Effector CD4-positive, alpha-beta T cell (primary cell): Measurements from ENCODE around the gene GPS2.
A peak's percentile ranks its signal among the peaks of the same experiment; 100 is the strongest.
"Not testable (repeated sequence)": the region's sequence is repeated elsewhere in the genome, so short reads cannot be mapped to it uniquely, and the experiment has no call there.

Experiments used
- DNase-seq: peaks from one replicate; pipeline ENCODE4 v3.0.0-alpha.2; 2020

The GPS2 gene

DNA sequence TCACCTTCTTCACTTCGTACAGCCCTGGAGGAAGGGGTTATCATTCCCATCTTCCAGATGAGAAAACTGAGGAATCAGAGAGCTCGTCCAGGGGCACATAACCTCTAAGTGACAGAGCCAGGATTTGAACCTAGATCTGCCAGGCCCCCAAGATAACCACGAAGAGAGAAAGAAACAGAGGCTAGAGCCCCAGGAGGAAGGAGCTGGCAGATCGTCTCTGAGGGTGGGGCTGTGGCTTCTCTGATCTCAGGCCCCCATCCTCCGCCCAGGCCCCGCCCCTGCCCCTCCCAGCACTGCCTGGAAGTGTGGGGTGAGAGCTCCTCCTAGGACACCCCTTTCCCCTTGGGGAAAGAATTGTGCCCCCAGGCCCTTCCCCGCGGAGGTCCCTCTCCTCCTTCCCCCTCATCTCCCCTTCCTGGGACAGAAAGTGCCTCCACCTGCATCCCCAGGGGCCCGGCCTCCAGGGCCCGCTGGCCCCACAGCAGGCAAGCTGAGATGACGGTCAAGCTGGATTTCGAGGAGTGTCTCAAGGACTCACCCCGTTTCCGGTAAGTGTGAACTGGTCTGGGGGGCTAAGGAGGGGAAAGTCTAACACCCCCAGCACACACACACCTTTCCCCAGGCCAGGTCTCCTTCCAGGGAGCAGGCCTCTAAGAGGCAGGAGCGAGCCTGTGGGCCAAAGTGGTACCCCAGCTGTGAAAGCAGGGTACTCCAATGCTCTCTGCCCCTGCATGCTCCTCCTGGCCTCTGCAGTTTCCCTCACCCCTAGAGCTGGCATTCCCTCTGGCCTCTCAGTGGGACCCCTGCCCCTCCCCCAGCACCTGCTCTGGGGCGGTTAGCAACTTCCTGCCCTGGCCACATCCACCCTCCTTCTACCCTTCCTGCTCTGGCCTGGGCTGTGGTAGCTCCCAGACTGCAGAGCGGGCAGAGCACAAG, 21.3 kb upstream of the GPS2 start, which contains the start of gene ACAP1:
Gene ACAP1 (plus strand): TSS at position 290 of the 936 bp plus-strand sequence. CDS start 206 bp downstream, at position 496.
- DNase-seq, result peak; percentile 77

DNA sequence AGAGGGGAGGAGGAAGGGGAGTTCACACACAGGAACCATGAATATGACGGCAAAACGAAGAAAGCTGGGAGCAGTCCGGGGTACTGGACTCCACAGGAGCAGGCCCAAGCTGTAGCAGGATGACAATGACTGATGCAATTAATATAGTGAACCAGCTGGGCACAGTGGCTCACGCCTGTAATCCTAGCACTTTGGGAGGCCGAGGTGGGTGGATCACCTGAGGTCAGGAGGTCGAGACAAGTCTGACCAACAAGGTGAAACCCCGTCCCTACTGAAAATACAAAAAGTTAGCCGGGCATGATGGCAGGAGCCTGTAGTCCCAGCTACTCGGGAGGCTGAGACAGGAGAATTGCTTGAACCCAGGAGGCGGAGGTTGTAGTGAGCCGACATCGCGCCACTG, 20.6 kb upstream of the GPS2 start:
- DNase-seq, result not testable (repeated sequence)

DNA sequence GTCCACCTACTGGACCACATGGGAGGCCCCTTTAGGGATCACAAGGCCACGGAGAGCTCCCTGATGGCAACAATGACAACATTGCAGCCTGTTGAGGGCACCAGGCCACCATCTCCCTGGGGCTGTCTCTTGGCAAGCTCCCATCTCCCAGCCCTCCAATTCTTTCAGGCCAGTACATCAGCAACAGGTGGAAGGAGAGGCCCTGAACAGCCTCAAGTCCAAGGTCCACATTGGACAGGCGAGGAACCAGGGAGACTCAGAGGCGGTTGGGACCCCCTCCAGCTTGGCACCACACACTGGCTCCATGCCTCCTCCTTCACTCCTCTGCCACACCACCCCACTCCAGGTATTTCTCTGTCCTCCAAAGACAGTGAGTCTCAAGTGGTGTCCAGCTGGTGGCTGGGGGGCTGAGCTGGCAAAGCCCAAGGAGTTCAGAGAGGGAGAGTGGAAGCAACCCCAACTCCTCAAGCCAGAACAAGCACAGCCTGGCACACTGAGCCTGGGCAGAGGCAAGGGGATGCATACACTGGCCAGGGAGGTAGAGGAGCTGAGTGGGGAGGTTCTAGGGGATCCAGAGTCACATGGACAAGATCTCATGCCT, 19.9 kb upstream of the GPS2 start:
- no peak for DNase-seq

GRCh38 chr17:7332600-7333069, 17.5 kb upstream of the GPS2 start:
- DNase-seq, result peak; percentile 52

DNA sequence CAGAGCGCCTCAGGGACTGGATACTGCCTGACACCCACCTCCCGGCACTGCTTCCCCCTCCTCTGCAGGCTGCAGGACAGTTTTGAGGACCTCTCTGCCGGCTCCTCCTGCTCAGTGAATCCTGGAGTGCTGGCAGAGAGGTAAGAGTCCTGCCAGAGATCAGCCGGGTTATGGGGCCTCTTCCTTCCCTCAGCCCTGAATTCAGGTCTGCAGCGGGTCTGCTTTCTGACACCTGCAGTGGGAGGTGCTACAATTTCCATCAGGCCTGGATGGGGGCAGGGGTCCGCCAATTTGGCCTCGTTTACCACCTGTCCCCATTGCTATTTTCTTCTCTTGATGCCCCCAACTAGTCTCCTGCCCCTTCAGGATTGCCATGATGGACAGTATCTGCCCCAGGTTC, 17.0 kb upstream of the GPS2 start:
- no peak for DNase-seq

- no peak for DNase-seq
Measured at GRCh38 chr17:7330638-7331015, 15.5 kb upstream of the GPS2 start.

DNA sequence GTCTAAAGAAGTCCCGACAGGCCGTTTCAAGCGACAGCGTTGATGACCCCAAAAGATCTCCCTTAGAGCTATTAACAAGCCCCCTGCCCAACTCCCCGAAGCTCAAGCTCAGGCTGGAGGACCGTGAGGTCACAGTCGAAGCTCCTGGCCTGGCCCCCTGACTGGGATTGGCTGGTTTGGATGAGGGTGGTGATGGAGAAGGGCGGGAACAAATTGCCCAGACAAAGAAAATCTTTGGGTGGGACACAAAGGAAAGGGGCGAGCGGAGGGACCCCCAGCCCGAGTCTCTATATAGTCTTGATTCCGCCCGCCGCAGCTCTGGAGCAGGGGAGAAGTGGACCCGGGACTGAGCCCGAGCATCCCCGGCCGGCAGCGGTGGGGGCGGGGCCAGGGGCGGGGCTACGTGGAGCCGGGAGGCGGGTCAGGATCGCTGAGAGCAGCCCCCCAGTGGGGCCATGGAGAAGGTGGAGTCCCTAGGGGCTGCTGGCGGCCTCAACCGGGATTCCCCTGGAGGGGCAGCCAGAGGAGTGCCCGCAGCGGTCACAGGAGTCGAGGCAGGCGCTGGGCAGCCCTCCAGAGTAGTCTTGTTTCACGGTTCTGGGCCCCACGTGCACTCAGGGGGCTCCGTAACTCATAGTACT, 15.0 kb upstream of the GPS2 start:
- peak; percentile 71 for DNase-seq

DNA sequence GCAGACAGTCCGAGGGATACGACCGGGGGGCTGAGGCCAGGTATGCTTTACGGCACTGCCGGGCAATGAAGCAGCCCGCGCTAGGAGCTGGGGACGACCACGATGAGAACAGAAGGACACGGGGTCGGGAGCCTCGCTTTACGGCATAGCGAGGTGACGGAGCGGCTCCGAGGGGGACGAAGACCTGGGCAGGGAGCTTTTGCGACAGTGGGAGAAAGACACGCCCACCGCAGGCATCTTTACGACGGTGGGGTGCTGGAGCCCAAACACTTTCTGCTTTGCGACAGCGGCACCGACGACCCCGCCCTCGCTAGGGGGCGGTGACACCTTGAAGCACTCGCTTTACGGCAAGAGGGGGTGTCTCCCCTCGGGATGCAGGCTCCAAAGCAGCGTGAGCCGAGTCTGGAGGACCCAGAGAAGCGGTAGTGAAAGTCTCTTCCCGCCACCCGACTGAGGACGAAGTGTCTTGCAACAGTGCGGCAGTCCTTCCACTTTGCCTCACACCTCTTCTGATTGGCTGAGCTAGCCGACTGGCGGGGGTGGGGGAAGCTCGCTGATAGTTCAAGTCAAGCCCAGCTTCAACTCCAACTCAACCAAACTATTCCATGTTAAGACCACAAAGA, 14.3 kb upstream of the GPS2 start:
- DNase-seq, result peak; percentile 95

DNA sequence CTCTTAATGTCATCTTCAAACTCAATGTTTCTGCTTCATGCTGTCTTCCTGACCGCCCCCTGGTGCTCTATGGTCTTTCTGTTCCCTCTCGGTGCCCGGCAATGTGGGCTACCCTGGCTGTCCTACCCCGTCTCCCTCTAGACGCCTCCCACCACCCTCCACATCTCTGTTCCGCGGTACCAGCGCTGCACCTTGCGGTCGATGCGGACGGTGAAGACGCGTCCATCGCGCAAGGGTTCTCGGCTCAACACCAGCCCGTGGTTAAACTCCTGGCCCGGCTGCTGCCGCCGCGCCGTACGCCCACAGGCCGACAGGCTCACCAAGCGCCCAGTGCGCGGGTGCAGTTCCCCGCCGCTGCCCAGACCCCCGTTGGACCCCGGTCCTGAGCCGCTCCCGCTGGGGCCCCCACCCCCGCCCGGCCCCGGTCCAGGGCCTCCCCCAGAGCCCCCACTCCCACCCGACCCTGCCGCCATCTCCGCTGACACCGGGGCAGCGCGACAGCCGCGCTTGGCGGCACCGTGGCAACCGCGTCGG, 13.7 kb upstream of the GPS2 start, which contains the start of gene NEURL4:
Gene NEURL4 (minus strand): TSS at position 496 of the 534 bp plus-strand sequence. CDS start 23 bp downstream, at position 473.
- DNase-seq, result peak; percentile 20

- no peak for DNase-seq
Measured at GRCh38 chr17:7328009-7328408, 12.8 kb upstream of the GPS2 start.

- no peak for DNase-seq
Measured at GRCh38 chr17:7327501-7327900, 12.3 kb upstream of the GPS2 start.

GRCh38 chr17:7327056-7327455, 11.9 kb upstream of the GPS2 start:
- DNase-seq, result no peak

DNA sequence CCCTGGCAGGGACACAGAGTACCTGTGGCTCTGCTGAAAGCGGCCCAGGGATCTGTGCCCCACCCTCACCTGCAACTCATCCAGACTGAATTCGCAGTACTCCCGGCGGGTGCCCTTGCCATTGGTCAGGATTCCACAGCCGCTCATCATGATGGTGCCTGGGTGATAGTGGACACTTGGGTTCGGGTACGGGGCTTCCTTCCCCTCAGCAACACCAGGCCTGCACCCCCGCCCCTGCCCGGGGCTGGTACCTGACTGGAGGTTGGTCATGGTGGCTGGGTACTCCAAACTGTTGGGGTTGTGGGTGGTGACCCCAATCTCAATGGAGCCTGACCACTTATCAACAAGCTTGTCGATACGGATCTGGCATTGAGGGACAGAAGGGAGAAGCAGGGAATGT, 11.0 kb upstream of the GPS2 start:
- no peak for DNase-seq

GRCh38 chr17:7325031-7325528, 9.9 kb upstream of the GPS2 start:
- DNase-seq, result no peak

DNA sequence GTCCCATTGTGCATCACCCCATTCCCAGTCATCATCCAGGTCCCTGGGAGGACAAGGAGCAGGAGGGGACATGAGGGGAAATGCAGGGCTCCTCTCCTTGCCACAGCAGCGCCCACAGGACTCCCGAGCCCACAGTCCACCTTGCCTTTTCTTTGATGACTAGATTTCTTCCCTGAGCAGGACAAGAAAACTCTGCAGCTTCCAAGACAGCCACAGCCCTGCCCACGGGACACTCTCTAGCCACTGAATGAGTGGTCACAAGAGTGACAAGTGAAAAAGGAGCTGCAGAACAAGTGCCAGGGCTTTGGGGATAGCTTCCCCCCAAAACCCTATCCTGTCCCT, 9.2 kb upstream of the GPS2 start:
- DNase-seq, result no peak

DNA sequence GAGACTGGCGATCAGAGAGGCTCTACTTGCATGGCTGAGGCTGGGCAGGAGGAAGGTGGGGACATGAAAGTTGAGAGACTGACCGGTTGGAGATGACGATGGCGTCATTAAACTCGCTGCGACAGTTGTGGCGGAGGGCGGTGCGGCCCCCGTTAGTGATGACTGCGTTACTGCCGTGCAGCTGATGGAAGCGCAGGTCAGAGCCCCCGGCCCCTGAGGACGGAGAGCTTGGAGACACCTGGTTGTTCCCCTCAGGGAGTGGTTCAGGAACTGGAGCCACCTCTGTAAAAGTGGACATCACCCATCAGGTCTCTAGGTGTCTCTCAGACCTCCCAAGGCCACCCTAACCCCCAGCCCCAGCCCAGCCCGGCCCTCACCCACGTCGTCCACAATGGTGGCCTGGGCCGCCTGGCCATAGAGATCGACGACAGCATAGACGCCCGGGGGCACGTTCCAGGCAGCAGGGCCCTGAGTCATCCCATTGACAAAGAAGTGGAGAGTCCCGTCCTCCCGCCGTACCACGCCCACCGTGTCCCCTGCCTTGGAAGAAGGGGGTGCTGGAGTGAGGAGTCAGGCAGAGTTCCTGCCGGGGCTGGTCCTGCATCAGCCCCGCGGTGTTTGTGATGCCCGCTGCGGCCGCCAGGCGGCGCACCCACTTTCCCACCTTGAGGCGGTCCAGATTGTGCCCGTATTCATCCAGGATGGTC, 8.7 kb upstream of the GPS2 start:
- peak; percentile 55 for DNase-seq

DNA sequence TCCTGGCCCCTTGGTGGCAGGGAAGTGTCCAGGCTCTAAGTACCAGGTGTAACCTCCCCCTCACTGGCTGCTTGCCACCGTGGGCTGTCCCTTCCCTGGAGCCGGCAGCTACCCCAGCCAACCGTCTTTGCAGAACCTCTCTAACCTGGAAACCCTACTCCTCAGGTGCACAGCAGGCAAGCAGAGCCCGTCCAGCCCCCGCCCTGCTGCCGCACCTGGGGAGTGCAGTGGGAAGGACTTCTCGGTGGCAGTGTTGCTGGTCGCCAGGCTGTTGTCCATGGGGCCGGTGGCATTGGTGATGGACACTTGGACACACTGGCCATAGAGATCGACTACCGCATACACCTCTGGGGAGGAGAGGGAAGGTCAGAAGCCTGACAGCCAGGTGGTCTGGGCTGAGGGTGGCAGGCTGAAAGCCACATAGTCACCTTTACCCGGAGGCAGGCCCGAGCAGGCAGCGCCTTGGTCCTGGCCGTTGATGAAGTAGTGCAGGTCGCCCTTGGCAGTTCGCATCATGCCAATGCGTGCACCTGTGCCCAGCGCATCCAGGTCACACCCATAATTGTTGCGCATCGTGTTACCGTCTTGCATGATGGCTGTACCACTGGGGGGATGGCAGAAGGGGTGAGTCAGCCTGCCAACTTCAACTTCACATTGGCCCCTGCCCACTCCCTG, 7.5 kb upstream of the GPS2 start:
- DNase-seq, result no peak

DNA sequence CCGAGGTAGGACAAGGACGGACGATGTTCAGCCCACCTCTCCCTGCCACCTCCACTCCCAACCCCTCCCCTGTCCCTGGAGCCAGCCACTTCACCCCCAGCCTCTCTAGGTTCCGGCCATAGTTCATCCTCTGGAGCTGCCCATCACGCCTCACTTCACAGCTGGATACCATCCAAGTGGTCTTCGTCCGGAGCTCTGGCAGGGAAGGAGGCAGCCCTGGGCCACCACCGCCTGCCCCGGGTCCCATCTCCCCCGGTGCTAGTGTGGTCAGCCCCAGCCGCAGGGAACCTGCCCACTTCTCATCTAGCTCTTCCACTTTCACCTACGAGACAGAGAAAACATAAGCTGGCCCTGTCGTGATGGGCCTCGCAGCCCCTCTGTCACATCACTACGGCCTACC, 6.3 kb upstream of the GPS2 start:
- DNase-seq, result no peak

DNA sequence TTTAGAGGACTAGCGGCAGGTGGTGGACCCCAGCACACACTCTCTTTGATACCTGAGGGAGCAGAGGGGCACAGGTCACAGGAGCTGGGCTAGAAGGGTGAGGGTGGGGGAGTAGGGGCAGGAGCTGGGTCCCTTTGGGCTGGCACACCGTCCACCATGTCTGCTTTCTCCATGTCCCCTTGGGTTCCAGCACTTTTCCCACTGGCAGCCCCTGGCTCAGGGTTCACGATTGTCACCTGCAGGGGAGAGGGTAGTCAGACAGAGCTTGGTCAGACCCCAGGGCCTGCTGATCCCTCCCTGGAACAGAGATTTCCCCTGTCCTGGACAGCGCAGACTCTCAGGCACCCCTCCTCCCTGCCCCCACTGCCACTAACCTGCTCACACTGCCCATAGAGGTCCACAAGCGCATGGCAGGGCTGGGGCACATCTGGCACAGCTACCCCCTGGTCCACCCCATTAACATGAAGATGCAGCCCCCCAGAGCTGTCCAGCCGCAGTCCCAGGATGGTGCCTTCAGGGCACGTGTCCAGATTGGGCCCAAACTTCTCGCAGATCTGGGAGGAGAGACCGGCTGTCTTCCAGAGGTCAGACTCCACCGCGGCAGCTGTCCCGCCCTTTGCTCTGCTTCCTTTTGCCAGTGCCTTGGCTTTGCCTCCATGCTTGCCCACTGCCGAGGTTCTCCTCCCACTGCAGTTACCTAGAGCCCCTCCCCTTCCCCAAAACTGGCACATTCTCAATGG, 3.1 kb upstream of the GPS2 start:
- no peak for DNase-seq

- DNase-seq, result no peak
Measured at GRCh38 chr17:7317161-7317803, 2.1 kb upstream of the GPS2 start.
